Muscle of arm (tissue), 12 donors: Measurements from ENCODE around the gene SMARCC2. TPM values are rescaled to one million over a fixed set of nuclear protein-coding genes. Genes with fewer than 3 reads are reported as not detected.
"Not testable (repeated sequence)": the region's sequence is repeated elsewhere in the genome, so short reads cannot be mapped to it uniquely, and the experiment has no call there.

Source experiments
- DNase-seq: peaks from one replicate; pipeline ENCODE4 v3.0.0-alpha.2; 2013
- polyA plus RNA-seq, 12 donors: library from polyadenylated mRNA; unstranded; fragments of 120-200 nt; gene quantifications; one replicate each; pipeline ENCODE4 v1.2.1, GENCODE V29; 2013; ENCODE audit not compliant: insufficient read length in 12 of 12

Gene SMARCC2
- polyA plus RNA-seq, 12 donors = 56.4 to 105 (median 65.4) TPM; not detected in 1

DNA sequence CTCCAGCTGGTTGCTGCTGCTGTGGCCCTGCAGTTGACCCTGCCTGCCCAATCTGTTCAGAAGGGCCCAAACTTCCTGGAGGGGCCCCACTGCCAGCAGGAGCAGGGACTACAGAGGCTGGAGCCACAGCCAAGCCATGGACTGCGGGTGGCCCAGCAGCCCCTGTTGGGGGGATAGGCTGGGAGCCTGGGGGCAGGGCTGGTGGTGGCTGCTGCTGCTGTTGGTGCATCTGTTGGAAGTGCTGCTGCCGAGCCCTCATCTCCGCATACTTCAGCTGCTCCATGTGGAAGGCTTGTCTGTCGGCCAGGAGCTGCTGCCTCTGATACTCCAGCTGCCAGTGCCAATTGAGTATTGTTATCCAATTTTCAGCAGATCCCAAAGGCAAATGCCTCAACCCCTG, 23.9 kb downstream of the SMARCC2 start:
- DNase-seq = no peak

DNA sequence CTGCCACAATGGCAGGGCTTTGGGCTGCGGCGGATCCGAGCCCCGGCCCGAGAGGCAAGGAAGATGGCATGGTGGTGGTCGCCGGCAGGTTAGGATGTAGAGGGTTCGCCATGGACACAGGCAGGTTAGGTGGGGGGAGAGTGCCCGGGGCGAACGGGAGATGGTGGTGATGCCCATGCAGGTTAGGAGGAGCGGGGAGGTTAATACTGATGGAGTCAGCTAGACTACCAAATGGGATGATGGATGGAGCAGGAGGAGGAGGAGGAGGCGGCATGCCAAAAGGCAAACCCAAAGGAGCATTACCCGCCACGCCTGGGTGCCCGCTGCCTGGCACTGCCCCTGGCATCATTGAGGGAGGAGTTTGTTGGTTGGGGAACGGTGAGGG, 24.9 kb downstream of the SMARCC2 start:
- no peak for DNase-seq

DNA sequence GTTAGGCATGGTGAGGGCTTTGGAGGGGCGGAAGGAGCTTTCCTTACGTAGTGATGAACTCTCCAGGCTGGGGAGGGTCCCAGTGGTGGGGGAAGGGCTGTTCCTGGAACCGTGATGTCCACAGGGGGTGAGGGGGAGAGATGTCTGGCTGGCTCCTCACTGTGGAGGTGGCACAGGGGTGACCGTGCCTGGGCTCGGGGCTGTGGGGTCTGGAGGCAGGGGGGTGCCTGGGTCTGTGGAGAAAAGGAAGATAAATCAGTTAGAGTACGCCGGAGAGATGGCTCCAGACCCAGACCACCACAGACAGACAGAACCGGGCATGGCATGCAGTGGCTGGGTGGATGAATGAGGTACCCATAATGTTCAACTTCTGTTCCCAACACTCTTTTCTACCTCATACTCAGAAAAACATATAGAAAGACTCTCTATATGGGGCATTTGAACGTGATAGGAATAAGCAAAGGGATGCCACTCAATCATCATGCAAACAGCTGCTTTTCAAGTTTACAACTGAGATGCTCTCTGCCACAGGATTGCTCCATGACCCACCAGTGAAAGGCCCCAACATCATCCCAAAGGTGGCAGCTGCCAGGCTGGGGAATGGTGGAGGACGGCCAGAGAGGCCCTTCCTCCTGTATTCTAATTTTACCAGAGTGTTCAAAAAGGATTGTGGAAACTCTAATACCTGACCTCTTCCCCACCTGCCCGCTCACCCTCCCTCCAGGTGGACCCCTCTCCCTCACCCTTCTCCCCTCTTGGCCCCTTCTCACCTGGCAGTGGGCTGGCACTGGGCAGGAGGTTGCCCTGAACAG, 25.5 kb downstream of the SMARCC2 start:
- DNase-seq = no peak

GRCh38 chr12:56162468-56163290, 26.6 kb downstream of the SMARCC2 start:
- no peak for DNase-seq

- DNase-seq = no peak
These were observed 27.5 kb downstream of the SMARCC2 start for GRCh38 chr12:56161690-56162351.

DNA sequence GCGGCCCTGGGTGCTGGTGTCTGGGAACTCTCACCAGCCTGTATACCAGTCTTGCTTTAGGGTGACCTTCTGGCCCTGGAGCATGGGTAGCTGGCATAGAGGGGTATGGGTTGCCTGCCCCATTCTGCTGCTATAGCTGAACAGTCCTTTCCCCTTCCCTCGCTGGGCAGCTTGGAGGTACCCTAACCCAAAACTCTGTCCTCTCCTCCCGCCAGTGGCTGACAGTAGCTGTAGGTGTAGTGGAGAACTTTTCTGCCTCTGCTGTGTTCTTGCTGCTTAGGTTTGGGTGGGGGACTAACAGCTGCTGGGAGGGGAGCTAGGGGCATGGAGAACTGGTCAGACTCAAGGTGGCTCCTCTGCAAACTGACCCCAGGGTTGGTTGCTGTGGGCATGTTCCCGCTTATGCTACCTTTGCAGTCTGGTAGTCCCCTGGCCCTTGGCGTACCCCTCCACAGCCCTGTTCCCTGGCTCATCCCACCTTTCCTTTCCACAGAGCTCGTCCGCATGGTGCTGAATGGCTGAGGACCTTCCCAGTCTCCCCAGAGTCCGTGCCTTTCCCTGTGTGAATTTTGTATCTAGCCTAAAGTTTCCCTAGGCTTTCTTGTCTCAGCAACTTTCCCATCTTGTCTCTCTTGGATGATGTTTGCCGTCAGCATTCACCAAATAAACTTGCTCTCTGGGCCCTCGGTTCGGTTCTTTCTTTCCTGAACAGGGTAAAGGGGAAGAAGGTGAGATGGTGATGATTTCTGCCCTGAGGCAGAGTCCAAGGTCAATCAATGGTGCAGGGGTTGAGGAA, 28.2 kb downstream of the SMARCC2 start:
- no peak for DNase-seq

- no peak for DNase-seq
These were observed 29.0 kb downstream of the SMARCC2 start for GRCh38 chr12:56160193-56160763.

DNA sequence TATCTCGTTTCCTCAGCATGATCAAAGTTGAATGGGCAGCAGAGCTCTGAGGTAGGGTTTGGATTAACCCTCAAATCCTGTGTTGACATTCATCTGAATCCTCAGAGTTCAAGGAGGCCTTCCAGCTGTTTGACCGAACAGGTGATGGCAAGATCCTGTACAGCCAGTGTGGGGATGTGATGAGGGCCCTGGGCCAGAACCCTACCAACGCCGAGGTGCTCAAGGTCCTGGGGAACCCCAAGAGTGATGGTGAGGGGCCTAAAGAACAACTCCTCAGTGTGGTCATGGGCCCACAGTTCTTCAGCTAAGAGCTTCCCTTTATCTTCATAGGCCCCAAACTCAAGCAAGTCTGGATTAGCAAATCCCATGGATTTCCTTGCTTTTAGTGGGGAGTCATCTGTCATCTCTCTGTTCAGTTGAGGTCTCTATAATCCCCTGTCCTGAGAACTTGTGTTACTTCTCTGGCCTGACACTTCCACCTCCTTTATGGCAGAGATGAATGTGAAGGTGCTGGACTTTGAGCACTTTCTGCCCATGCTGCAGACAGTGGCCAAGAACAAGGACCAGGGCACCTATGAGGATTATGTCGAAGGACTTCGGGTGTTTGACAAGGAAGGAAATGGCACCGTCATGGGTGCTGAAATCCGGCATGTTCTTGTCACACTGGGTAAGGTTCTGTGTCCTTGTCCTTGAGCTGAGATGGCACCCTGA, 29.6 kb downstream of the SMARCC2 start:
- no peak for DNase-seq

- DNase-seq = peak; percentile 51
These were observed 30.3 kb downstream of the SMARCC2 start for GRCh38 chr12:56158926-56159461.

DNA sequence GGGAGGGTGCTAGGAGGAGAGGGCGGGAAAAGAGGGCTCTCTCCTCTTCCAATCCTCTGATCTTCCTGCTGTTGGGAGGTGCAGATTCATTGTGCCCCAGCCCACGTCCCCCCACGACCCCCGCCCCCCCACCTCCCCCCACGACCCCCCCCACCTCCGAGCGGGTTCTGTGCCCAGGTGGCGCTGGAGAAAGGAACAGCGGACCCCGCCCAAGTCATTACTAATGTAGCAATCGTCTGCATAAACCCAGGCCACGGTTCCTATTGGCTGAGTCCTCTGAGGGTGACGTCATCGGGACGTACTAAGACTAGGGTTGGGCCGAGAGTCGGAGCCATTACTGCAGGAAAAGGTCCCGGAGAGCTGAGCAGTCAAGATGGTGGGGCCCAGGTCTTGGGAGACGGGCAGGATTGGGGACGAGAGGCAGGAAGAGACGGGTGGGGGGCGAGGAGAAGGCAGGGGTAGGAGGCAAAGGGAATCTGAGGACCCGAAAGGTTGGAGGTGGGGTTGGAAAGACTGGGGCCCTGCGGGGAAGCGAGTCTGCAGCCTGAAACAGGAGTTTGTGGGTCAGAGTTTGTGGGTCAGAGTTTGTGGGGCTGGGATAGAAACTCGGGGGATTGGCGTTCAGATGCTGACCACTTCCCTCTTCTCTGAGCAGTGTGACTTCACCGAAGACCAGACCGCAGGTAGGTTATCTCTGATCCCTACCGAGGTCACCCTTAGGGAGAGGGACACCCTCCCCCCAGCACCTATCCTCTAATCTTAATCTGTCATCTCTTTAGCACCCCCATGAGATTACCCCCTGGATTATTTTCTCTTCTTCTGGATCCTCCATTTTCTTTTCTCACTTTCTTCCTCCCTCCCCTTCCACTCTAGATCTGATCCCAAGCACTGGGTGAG, 31.0 kb downstream of the SMARCC2 start, which contains the start of gene MYL6:
MYL6 (plus strand) TSS at position 331 of the 897 bp plus-strand sequence; CDS start at position 374, 43 bp downstream.
- DNase-seq = peak; percentile 98

DNA sequence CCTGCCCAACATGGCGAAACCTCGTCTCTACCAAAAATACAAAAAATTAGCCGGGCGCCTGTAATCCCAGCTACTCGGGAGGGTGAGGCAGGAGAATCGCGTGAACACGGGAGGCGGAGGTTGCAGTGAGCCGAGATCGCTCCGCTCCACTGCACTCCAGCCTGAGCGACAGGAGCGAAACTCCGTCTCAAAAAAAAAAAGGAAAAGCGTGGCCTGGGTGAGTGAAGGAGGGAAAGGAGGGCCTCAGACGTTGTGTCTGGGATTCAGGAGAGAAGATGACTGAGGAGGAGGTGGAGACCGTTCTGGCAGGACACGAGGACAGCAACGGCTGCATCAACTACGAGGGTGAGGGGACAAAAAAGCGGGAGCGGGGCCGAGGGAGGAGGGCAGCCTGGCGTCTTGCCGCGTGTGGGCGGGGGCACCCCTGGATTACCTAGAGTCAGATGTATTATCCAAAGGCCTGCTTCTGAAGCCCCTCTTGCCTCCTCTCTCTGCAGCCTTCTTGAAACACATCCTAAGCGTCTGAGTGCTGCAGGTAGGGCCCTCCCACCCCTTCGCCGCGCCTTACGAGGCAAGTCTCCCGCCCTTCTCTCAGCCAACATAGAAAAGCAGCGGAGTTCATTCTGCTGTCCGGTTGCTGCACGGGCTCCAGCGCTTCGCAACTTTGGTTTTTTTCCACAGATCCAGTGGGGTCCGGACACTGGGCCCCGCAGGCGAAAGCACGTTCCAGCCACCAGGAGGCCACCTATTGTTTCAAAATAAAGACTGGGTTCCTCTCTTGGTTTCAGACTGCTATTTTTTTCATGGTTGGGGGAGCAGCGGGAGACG, 31.9 kb downstream of the SMARCC2 start:
- DNase-seq = peak; percentile 92

DNA sequence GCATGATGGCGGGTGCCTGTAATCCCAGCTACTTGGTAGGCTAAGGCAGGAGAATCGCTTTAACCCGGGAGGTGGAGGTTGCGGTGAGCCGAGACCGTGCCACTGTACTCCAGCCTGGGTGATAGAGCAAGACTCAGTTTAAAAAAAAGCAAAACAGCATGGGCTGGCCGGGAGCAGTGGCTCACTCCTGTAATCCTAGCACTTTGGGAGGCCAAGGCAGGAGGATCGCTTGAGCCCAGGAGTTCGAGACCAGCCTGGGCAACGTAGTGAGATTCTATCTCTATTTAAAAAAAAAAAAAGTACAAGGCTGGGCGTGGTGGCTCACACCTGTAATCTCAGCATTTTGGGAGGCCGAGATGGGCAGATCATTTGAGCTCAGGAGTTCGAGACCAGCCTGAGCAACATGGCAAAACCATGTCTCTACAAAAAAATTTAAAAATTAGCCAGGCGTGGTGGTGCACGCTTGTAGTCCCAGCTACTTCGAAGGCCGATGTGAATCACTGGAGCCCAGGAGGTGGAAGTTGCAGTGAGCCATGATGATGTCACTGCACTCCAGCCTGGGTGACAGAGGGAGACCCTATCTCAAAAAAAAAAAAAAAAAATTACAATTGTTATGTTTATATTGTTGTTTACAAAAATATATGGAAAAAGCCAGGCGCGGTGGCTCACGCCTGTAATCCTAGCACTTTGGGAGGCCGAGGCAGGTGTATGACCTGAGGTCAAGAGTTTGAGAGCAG, 32.7 kb downstream of the SMARCC2 start:
- DNase-seq = not testable (repeated sequence)

DNA sequence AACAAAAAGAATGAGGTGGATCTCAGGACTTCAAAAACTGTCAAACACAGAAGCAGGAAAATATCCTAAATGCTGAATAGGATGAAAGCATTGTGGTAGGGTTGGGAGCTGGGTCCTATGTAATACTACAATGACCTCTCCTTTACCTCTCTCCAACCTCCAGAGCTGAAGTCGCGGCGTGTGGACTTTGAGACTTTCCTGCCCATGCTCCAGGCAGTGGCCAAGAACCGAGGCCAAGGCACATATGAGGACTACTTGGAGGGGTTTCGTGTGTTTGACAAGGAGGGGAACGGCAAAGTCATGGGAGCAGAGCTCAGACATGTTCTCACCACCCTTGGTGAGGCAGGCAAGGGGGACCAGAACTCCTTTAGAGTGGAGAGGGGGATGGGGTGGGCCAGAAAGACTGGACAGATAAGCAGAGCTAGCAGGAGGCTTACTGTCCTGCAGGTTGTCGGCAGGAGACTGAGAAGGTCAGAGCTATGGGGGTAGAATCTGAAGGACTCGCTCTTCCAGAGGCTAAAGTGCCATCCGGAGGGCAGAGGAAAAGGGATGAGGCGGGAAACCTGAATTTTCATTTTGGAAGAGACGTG, 33.9 kb downstream of the SMARCC2 start:
- no peak for DNase-seq

DNA sequence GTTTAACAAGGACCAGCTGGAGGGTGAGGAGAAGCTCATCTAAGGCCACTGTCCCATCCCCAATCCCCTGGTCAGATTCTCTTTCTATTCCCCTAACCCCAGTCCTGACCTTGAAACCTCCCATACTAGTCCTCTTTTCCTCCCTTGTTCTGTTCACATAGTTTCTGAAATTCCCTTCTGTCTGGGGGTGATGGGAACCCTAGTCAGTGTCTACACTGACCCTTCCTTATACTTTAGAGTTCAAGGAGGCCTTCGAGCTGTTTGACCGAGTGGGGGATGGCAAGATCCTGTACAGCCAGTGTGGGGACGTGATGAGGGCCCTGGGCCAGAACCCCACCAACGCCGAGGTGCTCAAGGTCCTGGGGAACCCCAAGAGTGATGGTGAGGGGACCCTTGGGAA, 34.5 kb downstream of the SMARCC2 start:
- DNase-seq = no peak

- DNase-seq = no peak
These were observed 35.0 kb downstream of the SMARCC2 start for GRCh38 chr12:56154246-56154771.

- DNase-seq = no peak
These were observed 35.6 kb downstream of the SMARCC2 start for GRCh38 chr12:56153678-56154065.
